HG03520 (cell line): ENCODE data around the gene CEACAM8.
"Not testable (repeated sequence)": the region's sequence is repeated elsewhere in the genome, so short reads cannot be mapped to it uniquely, and the experiment has no call there.

Source experiments
- ATAC-seq: cut with Tn5 transposase; IDR thresholded peaks from one replicate; pipeline ENCODE4 v1.9.1; 2021; ENCODE audit warnings: mild to moderate bottlenecking, moderate library complexity; ENCODE audit not compliant: unreplicated experiment

CEACAM8 gene

GRCh38 chr19:42546831-42547500, 47.8 kb downstream of the CEACAM8 start:
- ATAC-seq, result no peak

DNA sequence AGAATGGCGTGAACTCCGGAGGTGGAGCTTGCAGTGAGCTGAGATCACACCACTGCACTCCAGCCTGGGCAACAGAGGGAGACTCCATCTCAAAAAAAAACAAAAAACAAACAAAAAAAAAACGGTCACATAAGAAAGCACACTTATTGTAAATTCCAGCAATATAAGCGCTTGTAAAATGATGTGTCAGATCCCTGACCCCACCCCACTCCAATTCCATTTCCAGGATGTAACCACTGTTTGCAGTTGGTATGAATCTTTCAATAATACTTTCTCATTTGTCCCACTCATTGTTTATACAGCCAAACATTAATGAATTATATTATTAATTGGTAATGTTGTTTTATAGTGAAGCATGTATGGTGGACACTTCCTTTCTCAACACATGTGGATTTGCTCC, 50.6 kb downstream of the CEACAM8 start:
- no peak for ATAC-seq

DNA sequence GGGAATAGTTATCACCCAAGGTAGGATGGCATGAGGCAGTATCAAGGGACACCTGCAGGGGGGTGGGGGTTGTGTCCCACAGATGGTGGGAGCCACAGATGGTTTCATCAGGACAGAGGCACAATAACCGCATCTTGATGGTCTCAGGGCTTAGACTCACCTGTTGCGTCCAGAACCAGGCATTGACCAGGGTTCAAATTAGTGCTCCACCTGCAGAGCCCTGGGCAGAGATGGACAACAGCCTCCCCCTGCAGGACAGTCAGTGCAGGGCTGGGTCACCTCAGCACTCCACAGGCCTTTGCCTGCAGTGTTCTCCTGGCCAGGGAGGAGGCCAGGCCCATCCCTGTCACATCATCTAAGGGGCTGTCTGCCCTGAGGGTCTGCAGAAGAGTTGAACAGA, 51.9 kb downstream of the CEACAM8 start:
- ATAC-seq, result no peak

- no peak for ATAC-seq
Observed at GRCh38 chr19:42540071-42540553, 54.6 kb downstream of the CEACAM8 start.

DNA sequence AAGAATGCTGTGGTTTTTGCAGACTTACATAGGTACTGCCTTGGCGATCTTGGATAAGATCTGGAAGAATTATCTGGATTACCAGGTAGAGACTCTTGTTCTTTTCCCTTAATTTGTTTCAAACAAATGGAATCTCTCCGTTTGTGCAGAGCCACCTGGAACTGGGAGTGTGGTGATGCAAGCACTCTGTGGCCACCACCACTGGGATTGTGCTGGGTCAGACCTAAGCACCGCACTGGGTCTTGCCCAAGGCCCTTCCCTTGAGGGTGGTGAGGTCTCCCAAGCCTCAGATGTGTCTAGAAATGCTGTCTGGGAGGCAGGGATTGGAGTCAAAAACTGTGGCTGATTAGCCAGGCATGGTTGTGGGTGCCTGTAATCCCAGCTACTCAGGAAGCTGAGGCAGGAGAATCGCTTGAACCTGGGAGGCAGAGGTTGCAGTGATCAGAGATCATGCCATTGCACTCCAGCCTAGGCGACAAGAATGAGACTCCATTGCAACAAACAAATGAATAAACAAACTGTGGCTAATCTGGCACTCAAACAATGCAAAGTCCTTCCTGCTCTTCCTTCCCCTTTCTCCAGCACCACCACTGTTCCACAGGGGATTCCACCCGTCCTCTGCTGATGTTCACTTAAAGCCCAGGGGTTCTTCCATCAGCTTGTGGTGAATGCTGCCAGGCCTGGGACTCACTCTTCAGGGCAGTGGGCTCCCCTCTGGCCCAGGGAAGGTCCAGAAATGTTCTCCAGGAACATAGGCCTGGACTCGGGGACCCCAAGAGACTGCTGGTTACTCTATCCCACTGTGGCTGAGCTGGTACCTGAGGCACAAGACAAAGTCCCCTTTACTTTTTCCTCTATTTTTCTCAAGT, 55.6 kb downstream of the CEACAM8 start:
- no peak for ATAC-seq

DNA sequence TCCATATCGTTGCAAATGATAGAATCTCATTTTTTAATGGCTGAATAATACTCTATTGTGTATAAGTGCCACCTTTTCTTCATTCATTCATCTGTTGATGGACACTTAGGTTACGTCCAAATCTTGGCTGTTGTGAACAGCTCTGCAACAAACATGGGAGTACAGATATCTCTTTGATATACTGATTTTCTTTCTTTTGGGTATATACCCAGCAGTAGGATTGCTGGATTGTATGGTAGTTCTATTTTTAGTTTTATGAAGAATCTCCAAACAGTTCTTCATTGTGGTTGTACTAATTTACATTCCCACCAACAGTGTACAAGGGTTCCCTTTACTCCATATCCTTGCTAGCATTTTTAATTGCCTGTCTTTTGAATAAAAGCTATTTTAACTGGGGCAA, 59.4 kb downstream of the CEACAM8 start:
- not testable (repeated sequence) for ATAC-seq

GRCh38 chr19:42534391-42534790, 60.3 kb downstream of the CEACAM8 start:
- no peak for ATAC-seq

GRCh38 chr19:42532891-42533290, 61.8 kb downstream of the CEACAM8 start:
- ATAC-seq, result no peak

- no peak for ATAC-seq
Observed at GRCh38 chr19:42531313-42531712, 63.4 kb downstream of the CEACAM8 start.
